ENCODE results near the gene RINT1.

DNA sequence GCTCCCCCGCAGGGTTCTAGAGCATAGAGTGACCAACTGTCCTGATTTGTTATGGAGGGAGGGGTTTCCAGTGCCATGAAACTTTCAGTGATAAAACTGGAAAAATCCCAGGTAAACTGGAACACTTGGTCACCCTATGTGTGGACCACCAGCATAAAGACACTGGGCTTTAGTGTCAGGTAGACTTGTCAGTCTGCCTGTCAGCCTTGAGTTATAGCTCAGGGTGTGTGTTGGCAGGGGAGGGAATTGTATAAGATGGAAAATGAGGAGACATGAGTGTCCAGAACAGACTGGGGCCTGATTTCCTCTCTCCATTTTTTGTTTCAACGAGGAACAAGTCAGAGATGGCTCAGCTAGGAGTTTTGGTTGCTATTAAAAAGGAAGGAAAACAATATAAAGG is 59.5 kb downstream of the RINT1 start:
- TF ChIP-seq, protein P1, sequence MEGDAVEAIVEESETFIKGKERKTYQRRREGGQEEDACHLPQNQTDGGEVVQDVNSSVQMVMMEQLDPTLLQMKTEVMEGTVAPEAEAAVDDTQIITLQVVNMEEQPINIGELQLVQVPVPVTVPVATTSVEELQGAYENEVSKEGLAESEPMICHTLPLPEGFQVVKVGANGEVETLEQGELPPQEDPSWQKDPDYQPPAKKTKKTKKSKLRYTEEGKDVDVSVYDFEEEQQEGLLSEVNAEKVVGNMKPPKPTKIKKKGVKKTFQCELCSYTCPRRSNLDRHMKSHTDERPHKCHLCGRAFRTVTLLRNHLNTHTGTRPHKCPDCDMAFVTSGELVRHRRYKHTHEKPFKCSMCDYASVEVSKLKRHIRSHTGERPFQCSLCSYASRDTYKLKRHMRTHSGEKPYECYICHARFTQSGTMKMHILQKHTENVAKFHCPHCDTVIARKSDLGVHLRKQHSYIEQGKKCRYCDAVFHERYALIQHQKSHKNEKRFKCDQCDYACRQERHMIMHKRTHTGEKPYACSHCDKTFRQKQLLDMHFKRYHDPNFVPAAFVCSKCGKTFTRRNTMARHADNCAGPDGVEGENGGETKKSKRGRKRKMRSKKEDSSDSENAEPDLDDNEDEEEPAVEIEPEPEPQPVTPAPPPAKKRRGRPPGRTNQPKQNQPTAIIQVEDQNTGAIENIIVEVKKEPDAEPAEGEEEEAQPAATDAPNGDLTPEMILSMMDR (IDR thresholded peaks at IDR 0.05) = no peak
- no peak for TF ChIP-seq POLR2A (IDR thresholded peaks at IDR 0.05)
